ENCODE results near the gene MBD1.
A peak's percentile ranks its signal among the peaks of the same experiment; 100 is the strongest.
"Not testable (repeated sequence)": the region's sequence is repeated elsewhere in the genome, so short reads cannot be mapped to it uniquely, and the experiment has no call there.

The MBD1 gene

GRCh38 chr18:50311650-50312049 is 30.3 kb upstream of the MBD1 start:
- H2BK15ac ChIP-seq (ENCODE audit: low read depth, poor library complexity, severe bottlenecking) = no peak overlapping the region
- H3K27me3 ChIP-seq (ENCODE audit: control insufficient read depth in 1 of 2, insufficient read depth in 1 of 2, low read length in 2 of 2) = peaks cover 0 to 16% of the 10 kb centered on the region in 2 experiments
- no peak overlapping the region for H3K18ac ChIP-seq (ENCODE audit: low read depth in 1 of 2, low read length in 2 of 2)
- no peak for DNase-seq
- no peak overlapping the region for H4K91ac ChIP-seq (ENCODE audit: low read length)
- no peak overlapping the region for H3K4ac ChIP-seq (ENCODE audit: low read depth in 1 of 2, low read length in 2 of 2)
- H3K4me2 ChIP-seq (ENCODE audit: low read length, poor library complexity, severe bottlenecking) = no peak overlapping the region
- H3K4me3 ChIP-seq (ENCODE audit: insufficient read depth in 1 of 2, low read depth in 1 of 2, low read length in 2 of 2) = no peak overlapping the region
- H3K79me1 ChIP-seq (replicated peaks; ENCODE audit: low read length, poor library complexity, severe bottlenecking) = no peaks in the 10 kb centered on the region
- H3K9me3 ChIP-seq (ENCODE audit: control insufficient read depth, low read length) = no peaks in the 10 kb centered on the region
- H3K9ac ChIP-seq (ENCODE audit: low read length) = no peak overlapping the region
- no peaks in the 10 kb centered on the region for H3K4me1 ChIP-seq (ENCODE audit: control insufficient read depth, insufficient read depth, low read depth, low read length)
- H3K14ac ChIP-seq (ENCODE audit: low read length in 2 of 2) = no peak overlapping the region
- no peak overlapping the region for H3K27ac ChIP-seq (ENCODE audit: low read length, poor library complexity, severe bottlenecking)
- no peaks in the 10 kb centered on the region for H3K36me3 ChIP-seq (ENCODE audit: control insufficient read depth in 1 of 2, insufficient read depth in 2 of 2, low read depth in 1 of 2, low read length in 2 of 2)
- no peak overlapping the region for H3K23ac ChIP-seq (ENCODE audit: low read length in 2 of 2)
- no peak overlapping the region for H4K8ac ChIP-seq (ENCODE audit: low read length)
- H2BK120ac ChIP-seq (ENCODE audit: low read depth, low read length) = no peak overlapping the region
- no peak overlapping the region for H2AFZ ChIP-seq (ENCODE audit: low read depth, low read length)
- 69% methylated on average over 3 of the region's 3 CpGs for WGBS
- no peak overlapping the region for H2BK12ac ChIP-seq (ENCODE audit: low read length in 2 of 2)
- no peak overlapping the region for H2AK5ac ChIP-seq (ENCODE audit: low read length, severe bottlenecking)
- no peak overlapping the region for H2BK5ac ChIP-seq (ENCODE audit: low read depth, low read length, poor library complexity, severe bottlenecking)

- H3K4me3 ChIP-seq (ENCODE audit: insufficient read depth in 1 of 2, low read depth in 1 of 2, low read length in 2 of 2) = no peak overlapping the region
- H2BK120ac ChIP-seq (ENCODE audit: low read depth, low read length) = no peak overlapping the region
- WGBS = 94% methylated on average over 8 of the region's 10 CpGs
- no peak overlapping the region for H3K18ac ChIP-seq (ENCODE audit: low read depth in 1 of 2, low read length in 2 of 2)
- no peak overlapping the region for H2BK15ac ChIP-seq (ENCODE audit: low read depth, poor library complexity, severe bottlenecking)
- H3K27me3 ChIP-seq (ENCODE audit: control insufficient read depth in 1 of 2, insufficient read depth in 1 of 2, low read length in 2 of 2) = peaks cover 0 to 16% of the 10 kb centered on the region in 2 experiments
- peaks cover under 1% of the 10 kb centered on the region for H3K9me3 ChIP-seq (ENCODE audit: control insufficient read depth, low read length)
- H2AK5ac ChIP-seq (ENCODE audit: low read length, severe bottlenecking) = no peak overlapping the region
- H3K14ac ChIP-seq (ENCODE audit: low read length in 2 of 2) = no peak overlapping the region
- H3K4ac ChIP-seq (ENCODE audit: low read depth in 1 of 2, low read length in 2 of 2) = no peak overlapping the region
- no peak overlapping the region for H2BK5ac ChIP-seq (ENCODE audit: low read depth, low read length, poor library complexity, severe bottlenecking)
- H3K23ac ChIP-seq (ENCODE audit: low read length in 2 of 2) = no peak overlapping the region
- no peak overlapping the region for H3K27ac ChIP-seq (ENCODE audit: low read length, poor library complexity, severe bottlenecking)
- no peak overlapping the region for H2BK12ac ChIP-seq (ENCODE audit: low read length in 2 of 2)
- H2AFZ ChIP-seq (ENCODE audit: low read depth, low read length) = no peak overlapping the region
- no peaks in the 10 kb centered on the region for H3K4me1 ChIP-seq (ENCODE audit: control insufficient read depth, insufficient read depth, low read depth, low read length)
- H4K91ac ChIP-seq (ENCODE audit: low read length) = no peak overlapping the region
- H3K79me1 ChIP-seq (replicated peaks; ENCODE audit: low read length, poor library complexity, severe bottlenecking) = no peaks in the 10 kb centered on the region
- H3K4me2 ChIP-seq (ENCODE audit: low read length, poor library complexity, severe bottlenecking) = no peak overlapping the region
- H3K36me3 ChIP-seq (ENCODE audit: control insufficient read depth in 1 of 2, insufficient read depth in 2 of 2, low read depth in 1 of 2, low read length in 2 of 2) = no peaks in the 10 kb centered on the region
- no peak overlapping the region for H4K8ac ChIP-seq (ENCODE audit: low read length)
- no peak for DNase-seq
- H3K9ac ChIP-seq (ENCODE audit: low read length) = no peak overlapping the region
Measured at GRCh38 chr18:50310080-50310479, 28.8 kb upstream of the MBD1 start.

GRCh38 chr18:50308851-50309250 is 27.5 kb upstream of the MBD1 start:
- H3K4me1 ChIP-seq (ENCODE audit: control insufficient read depth, insufficient read depth, low read depth, low read length); H3K23ac ChIP-seq (ENCODE audit: low read length in 2 of 2); DNase-seq; H3K4me2 ChIP-seq (ENCODE audit: low read length, poor library complexity, severe bottlenecking); H3K4ac ChIP-seq (ENCODE audit: low read depth in 1 of 2, low read length in 2 of 2); H3K18ac ChIP-seq (ENCODE audit: low read depth in 1 of 2, low read length in 2 of 2); H4K91ac ChIP-seq (ENCODE audit: low read length); H2BK15ac ChIP-seq (ENCODE audit: low read depth, poor library complexity, severe bottlenecking); H2AK5ac ChIP-seq (ENCODE audit: low read length, severe bottlenecking); H2BK120ac ChIP-seq (ENCODE audit: low read depth, low read length); H3K4me3 ChIP-seq (ENCODE audit: insufficient read depth in 1 of 2, low read depth in 1 of 2, low read length in 2 of 2); H3K14ac ChIP-seq (ENCODE audit: low read length in 2 of 2); H3K9me3 ChIP-seq (ENCODE audit: control insufficient read depth, low read length); H2BK12ac ChIP-seq (ENCODE audit: low read length in 2 of 2); H2BK5ac ChIP-seq (ENCODE audit: low read depth, low read length, poor library complexity, severe bottlenecking); H3K79me1 ChIP-seq (replicated peaks; ENCODE audit: low read length, poor library complexity, severe bottlenecking); H3K36me3 ChIP-seq (ENCODE audit: control insufficient read depth in 1 of 2, insufficient read depth in 2 of 2, low read depth in 1 of 2, low read length in 2 of 2); H3K27ac ChIP-seq (ENCODE audit: low read length, poor library complexity, severe bottlenecking); H4K8ac ChIP-seq (ENCODE audit: low read length); H2AFZ ChIP-seq (ENCODE audit: low read depth, low read length): not testable (repeated sequence)
- Histone ChIP-seq H3K9ac (ENCODE audit: low read length) (peak overlapping the region; percentile 88), H3K27me3 (ENCODE audit: control insufficient read depth in 1 of 2, insufficient read depth in 1 of 2, low read length in 2 of 2) (peaks cover 0 to 11% of the 10 kb centered on the region in 2 experiments)
- 95% methylated on average over 3 of the region's 5 CpGs for WGBS

GRCh38 chr18:50307738-50308470 is 26.6 kb upstream of the MBD1 start:
- Histone ChIP-seq H3K4me1 (ENCODE audit: control insufficient read depth, insufficient read depth, low read depth, low read length) (no peaks in the 10 kb centered on the region), H3K18ac (ENCODE audit: low read depth in 1 of 2, low read length in 2 of 2) (no peak overlapping the region), H4K8ac (ENCODE audit: low read length) (no peak overlapping the region), H2BK5ac (ENCODE audit: low read depth, low read length, poor library complexity, severe bottlenecking) (no peak overlapping the region), H3K36me3 (ENCODE audit: control insufficient read depth in 1 of 2, insufficient read depth in 2 of 2, low read depth in 1 of 2, low read length in 2 of 2) (no peaks in the 10 kb centered on the region), H3K14ac (ENCODE audit: low read length in 2 of 2) (no peak overlapping the region), H3K4ac (ENCODE audit: low read depth in 1 of 2, low read length in 2 of 2) (no peak overlapping the region), H3K9me3 (ENCODE audit: control insufficient read depth, low read length) (peaks cover 3% of the 10 kb centered on the region), H2BK12ac (ENCODE audit: low read length in 2 of 2) (no peak overlapping the region), H3K4me2 (ENCODE audit: low read length, poor library complexity, severe bottlenecking) (peak overlapping the region; percentile 37), H4K91ac (ENCODE audit: low read length) (no peak overlapping the region), H2AFZ (ENCODE audit: low read depth, low read length) (no peak overlapping the region), H3K27me3 (ENCODE audit: control insufficient read depth in 1 of 2, insufficient read depth in 1 of 2, low read length in 2 of 2) (peaks cover 0 to 12% of the 10 kb centered on the region in 2 experiments), H2BK15ac (ENCODE audit: low read depth, poor library complexity, severe bottlenecking) (no peak overlapping the region), H2BK120ac (ENCODE audit: low read depth, low read length) (no peak overlapping the region), H2AK5ac (ENCODE audit: low read length, severe bottlenecking) (no peak overlapping the region), H3K23ac (ENCODE audit: low read length in 2 of 2) (no peak overlapping the region), H3K79me1 (replicated peaks; ENCODE audit: low read length, poor library complexity, severe bottlenecking) (no peaks in the 10 kb centered on the region), H3K27ac (ENCODE audit: low read length, poor library complexity, severe bottlenecking) (no peak overlapping the region), H3K4me3 (ENCODE audit: insufficient read depth in 1 of 2, low read depth in 1 of 2, low read length in 2 of 2) (peak overlapping the region; percentile 37 to 83), H3K9ac (ENCODE audit: low read length) (peak overlapping the region; percentile 88)
- 52% methylated on average over 26 of the region's 26 CpGs for WGBS
- peak; percentile 59 for DNase-seq

All from mesenchymal stem cell (in vitro differentiated cells and primary cell).